ENCODE data around the gene NT5M. TPM values are rescaled to one million over a fixed set of nuclear protein-coding genes. Genes with fewer than 3 reads are reported as not detected.

NT5M gene
- polyA plus RNA-seq, 2 of the 4 experiments (the other 2 are of a cell fraction), result 5.3 to 5.9 TPM

DNA sequence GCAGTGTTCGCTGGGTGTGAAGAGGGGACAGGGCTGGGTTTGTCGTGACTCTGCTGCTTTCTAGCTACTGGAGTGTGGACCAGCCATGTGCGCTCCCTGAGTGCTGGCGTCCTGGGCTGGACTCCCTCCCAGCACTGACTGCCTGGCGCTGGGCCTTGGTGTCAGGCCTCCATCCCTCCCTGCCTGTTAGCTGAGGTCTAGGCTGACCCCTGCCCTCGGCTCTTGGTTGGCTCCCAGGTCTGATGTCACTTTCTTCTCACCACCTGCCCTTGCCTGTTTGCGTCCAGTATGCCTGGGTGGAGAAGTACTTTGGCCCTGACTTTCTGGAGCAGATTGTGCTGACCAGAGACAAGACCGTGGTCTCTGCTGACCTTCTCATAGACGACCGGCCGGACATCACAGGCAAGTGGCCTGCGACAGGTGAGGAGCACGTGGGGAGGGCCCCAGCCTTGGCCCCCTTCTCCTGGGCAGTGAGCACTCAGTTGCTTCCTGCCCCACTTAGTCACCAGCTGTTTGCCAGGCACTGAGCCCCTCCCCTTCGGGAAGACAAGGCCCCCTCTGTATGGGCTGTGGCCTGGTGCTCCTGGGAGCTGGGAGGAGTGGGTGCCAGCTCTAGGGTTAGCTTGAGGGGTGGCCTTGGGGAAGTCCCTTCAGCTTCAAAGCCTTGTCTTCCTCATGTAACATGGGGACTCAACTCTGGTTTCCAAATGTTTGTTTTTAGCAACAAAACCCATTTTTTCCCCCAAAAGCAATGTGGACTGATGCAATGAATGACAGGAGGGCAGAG lies 41.5 kb downstream of the NT5M start:
- FAIRE-seq, result no peak
- Histone ChIP-seq H3K9me3 (no peaks in the 10 kb centered on the region), H3K27ac (no peak overlapping the region), H3K4me1 (0 out of 3 replicates have a peak, but pooled peaks cover 4% of the 10 kb centered on the region), H3K4me2 (no peak overlapping the region), H3K4me3 (no peak overlapping the region)
- 78% methylated on average over 14 of the region's 14 CpGs for WGBS (ENCODE audit: missing lambda C conversion rate)
- ChIA-PET POLR2A (no interaction called here), CTCF (interaction anchor here (0.6 to 4.3 kb wide), 9 partner anchors 10 to 430 kb away, joined by 3 to 33 read pairs (median 3); partner anchors contain the start of gene RASD1)
- TF ChIP-seq POLR2AphosphoS2 (conservative IDR thresholded peaks at IDR 0.05; ENCODE audit: low read length) (no peak), RNF2 (IDR thresholded peaks at IDR 0.05; ENCODE audit: borderline replicate concordance, low read depth) (no peak), FOSL2 (IDR thresholded peaks at IDR 0.05) (no peak), FOSL2 (CRISPR knock-in tag; IDR thresholded peaks at IDR 0.05) (no peak), CBX8 (IDR thresholded peaks at IDR 0.05) (no peak), TFCP2L1 (CRISPR knock-in tag; IDR thresholded peaks at IDR 0.05) (no peak), SREBF2 (IDR thresholded peaks at IDR 0.05) (no peak), EHMT2 (IDR thresholded peaks at IDR 0.05; ENCODE audit: low read depth) (no peak), NR3C1 (IDR thresholded peaks at IDR 0.05) (no peak), ZNF302 (CRISPR knock-in tag; IDR thresholded peaks at IDR 0.05) (no peak), RAD21 (conservative IDR thresholded peaks at IDR 0.05 in 1 of 2, IDR thresholded peaks at IDR 0.05 in 1 of 2) (no peak), ESRRA (IDR thresholded peaks at IDR 0.05; ENCODE audit: borderline replicate concordance, low read length) (no peak), POLR2A (IDR thresholded peaks at IDR 0.05; ENCODE audit: low read length) (no peak)
- TF ChIP-seq, protein P1, sequence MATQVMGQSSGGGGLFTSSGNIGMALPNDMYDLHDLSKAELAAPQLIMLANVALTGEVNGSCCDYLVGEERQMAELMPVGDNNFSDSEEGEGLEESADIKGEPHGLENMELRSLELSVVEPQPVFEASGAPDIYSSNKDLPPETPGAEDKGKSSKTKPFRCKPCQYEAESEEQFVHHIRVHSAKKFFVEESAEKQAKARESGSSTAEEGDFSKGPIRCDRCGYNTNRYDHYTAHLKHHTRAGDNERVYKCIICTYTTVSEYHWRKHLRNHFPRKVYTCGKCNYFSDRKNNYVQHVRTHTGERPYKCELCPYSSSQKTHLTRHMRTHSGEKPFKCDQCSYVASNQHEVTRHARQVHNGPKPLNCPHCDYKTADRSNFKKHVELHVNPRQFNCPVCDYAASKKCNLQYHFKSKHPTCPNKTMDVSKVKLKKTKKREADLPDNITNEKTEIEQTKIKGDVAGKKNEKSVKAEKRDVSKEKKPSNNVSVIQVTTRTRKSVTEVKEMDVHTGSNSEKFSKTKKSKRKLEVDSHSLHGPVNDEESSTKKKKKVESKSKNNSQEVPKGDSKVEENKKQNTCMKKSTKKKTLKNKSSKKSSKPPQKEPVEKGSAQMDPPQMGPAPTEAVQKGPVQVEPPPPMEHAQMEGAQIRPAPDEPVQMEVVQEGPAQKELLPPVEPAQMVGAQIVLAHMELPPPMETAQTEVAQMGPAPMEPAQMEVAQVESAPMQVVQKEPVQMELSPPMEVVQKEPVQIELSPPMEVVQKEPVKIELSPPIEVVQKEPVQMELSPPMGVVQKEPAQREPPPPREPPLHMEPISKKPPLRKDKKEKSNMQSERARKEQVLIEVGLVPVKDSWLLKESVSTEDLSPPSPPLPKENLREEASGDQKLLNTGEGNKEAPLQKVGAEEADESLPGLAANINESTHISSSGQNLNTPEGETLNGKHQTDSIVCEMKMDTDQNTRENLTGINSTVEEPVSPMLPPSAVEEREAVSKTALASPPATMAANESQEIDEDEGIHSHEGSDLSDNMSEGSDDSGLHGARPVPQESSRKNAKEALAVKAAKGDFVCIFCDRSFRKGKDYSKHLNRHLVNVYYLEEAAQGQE (IDR thresholded peaks at IDR 0.05), result no peak
- TF ChIP-seq, protein P2, sequence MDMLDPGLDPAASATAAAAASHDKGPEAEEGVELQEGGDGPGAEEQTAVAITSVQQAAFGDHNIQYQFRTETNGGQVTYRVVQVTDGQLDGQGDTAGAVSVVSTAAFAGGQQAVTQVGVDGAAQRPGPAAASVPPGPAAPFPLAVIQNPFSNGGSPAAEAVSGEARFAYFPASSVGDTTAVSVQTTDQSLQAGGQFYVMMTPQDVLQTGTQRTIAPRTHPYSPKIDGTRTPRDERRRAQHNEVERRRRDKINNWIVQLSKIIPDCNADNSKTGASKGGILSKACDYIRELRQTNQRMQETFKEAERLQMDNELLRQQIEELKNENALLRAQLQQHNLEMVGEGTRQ (IDR thresholded peaks at IDR 0.05), result no peak
- TF ChIP-seq, protein P3, sequence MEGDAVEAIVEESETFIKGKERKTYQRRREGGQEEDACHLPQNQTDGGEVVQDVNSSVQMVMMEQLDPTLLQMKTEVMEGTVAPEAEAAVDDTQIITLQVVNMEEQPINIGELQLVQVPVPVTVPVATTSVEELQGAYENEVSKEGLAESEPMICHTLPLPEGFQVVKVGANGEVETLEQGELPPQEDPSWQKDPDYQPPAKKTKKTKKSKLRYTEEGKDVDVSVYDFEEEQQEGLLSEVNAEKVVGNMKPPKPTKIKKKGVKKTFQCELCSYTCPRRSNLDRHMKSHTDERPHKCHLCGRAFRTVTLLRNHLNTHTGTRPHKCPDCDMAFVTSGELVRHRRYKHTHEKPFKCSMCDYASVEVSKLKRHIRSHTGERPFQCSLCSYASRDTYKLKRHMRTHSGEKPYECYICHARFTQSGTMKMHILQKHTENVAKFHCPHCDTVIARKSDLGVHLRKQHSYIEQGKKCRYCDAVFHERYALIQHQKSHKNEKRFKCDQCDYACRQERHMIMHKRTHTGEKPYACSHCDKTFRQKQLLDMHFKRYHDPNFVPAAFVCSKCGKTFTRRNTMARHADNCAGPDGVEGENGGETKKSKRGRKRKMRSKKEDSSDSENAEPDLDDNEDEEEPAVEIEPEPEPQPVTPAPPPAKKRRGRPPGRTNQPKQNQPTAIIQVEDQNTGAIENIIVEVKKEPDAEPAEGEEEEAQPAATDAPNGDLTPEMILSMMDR (IDR thresholded peaks at IDR 0.05), result no peak
- TF ChIP-seq, protein P4, sequence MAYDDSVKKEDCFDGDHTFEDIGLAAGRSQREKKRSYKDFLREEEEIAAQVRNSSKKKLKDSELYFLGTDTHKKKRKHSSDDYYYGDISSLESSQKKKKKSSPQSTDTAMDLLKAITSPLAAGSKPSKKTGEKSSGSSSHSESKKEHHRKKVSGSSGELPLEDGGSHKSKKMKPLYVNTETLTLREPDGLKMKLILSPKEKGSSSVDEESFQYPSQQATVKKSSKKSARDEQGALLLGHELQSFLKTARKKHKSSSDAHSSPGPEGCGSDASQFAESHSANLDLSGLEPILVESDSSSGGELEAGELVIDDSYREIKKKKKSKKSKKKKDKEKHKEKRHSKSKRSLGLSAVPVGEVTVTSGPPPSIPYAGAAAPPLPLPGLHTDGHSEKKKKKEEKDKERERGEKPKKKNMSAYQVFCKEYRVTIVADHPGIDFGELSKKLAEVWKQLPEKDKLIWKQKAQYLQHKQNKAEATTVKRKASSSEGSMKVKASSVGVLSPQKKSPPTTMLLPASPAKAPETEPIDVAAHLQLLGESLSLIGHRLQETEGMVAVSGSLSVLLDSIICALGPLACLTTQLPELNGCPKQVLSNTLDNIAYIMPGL (CRISPR knock-in tag; IDR thresholded peaks at IDR 0.05; ENCODE audit: borderline replicate concordance), result no peak
- ATAC-seq, result no peak
- no peak for DNase-seq (ENCODE audit: low read depth in 1 of 2, low spot score in 1 of 2)

DNA sequence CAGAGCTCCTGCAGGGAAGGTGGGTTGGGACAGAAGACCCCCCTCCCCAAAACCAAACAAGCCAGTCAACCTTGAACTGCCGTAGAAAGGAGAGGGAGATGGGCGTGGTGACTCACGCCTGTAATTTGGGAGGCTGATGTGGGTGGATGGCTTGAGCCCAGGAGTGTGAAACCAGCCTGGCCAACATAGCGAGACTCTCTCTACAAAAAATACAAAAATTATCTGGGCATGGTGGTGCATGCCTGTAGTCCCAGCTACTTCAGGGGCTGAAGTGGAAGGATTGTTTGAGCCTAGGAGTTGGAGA lies 42.1 kb downstream of the NT5M start:
- DNase-seq (ENCODE audit: low read depth in 1 of 2, low spot score in 1 of 2), result no peak
- POLR2A ChIA-PET, result no interaction called here
- Histone ChIP-seq H3K27ac (no peak overlapping the region), H3K4me3 (no peak overlapping the region), H3K4me1 (0 out of 3 replicates have a peak, but pooled peaks cover 4% of the 10 kb centered on the region), H3K9me3 (no peaks in the 10 kb centered on the region), H3K4me2 (no peak overlapping the region)
- no peak for FAIRE-seq
- CTCF ChIA-PET, result interaction anchor here (0.6 to 4.3 kb wide), 9 partner anchors 10 to 429 kb away, joined by 3 to 33 read pairs (median 3); partner anchors contain the start of gene RASD1
- WGBS (ENCODE audit: missing lambda C conversion rate), result 90% methylated on average over 4 of the region's 4 CpGs
- no peak for ATAC-seq
- TF ChIP-seq EHF (CRISPR knock-in tag; IDR thresholded peaks at IDR 0.05) (no peak), NR3C1 (IDR thresholded peaks at IDR 0.05) (no peak), CBX2 (IDR thresholded peaks at IDR 0.05; ENCODE audit: borderline replicate concordance, low read depth) (no peak), JUNB (IDR thresholded peaks at IDR 0.05) (no peak), EHMT2 (IDR thresholded peaks at IDR 0.05; ENCODE audit: low read depth) (no peak), ZSCAN20 (CRISPR knock-in tag; IDR thresholded peaks at IDR 0.05) (no peak), HDAC2 (IDR thresholded peaks at IDR 0.05) (no peak), RNF2 (IDR thresholded peaks at IDR 0.05; ENCODE audit: borderline replicate concordance, low read depth) (no peak)
- TF ChIP-seq, protein P5, sequence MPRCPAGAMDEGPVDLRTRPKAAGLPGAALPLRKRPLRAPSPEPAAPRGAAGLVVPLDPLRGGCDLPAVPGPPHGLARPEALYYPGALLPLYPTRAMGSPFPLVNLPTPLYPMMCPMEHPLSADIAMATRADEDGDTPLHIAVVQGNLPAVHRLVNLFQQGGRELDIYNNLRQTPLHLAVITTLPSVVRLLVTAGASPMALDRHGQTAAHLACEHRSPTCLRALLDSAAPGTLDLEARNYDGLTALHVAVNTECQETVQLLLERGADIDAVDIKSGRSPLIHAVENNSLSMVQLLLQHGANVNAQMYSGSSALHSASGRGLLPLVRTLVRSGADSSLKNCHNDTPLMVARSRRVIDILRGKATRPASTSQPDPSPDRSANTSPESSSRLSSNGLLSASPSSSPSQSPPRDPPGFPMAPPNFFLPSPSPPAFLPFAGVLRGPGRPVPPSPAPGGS (IDR thresholded peaks at IDR 0.05), result no peak
- TF ChIP-seq, protein P1 (IDR thresholded peaks at IDR 0.05), result no peak
